Astrocyte (in vitro differentiated cells and primary cell): Measurements from ENCODE around the gene PGGHG. TPM values are rescaled to one million over a fixed set of nuclear protein-coding genes. Genes with fewer than 3 reads are reported as not detected.

Experiments used
- DNase-seq: peaks from one replicate; pipeline ENCODE4 v3.0.0-alpha.2; 2010; ENCODE audit warnings: low read depth
- FAIRE-seq: peaks from 2 replicates; lab custom pipeline; 2011; peaks lifted over from hg19 to GRCh38; lab: Jason Lieb, UNC
- H2AFZ ChIP-seq: 2 replicates; pipeline ENCODE4 v1.6.0; 2012; ENCODE audit warnings: low read depth, low read length, inconsistent platforms
- H3K27ac ChIP-seq: 2 replicates; pipeline ENCODE4 v1.5.1; 2011; ENCODE audit warnings: low read depth, low read length, inconsistent platforms
- H3K27me3 ChIP-seq: 2 replicates; pipeline ENCODE4 v1.6.0; 2011; ENCODE audit warnings: low read length, inconsistent platforms; ENCODE audit not compliant: insufficient read depth
- H3K36me3 ChIP-seq: 2 replicates; pipeline ENCODE4 v1.5.1; 2011; ENCODE audit warnings: low read length, inconsistent platforms; ENCODE audit not compliant: insufficient read depth
- H3K4me1 ChIP-seq: 2 replicates; pipeline ENCODE4 v1.5.1; 2011; ENCODE audit warnings: low read length, inconsistent platforms; ENCODE audit not compliant: insufficient read depth
- H3K4me2 ChIP-seq: 2 replicates; pipeline ENCODE4 v1.6.0; 2012; ENCODE audit warnings: low read length, inconsistent platforms
- H3K4me3 ChIP-seq: 2 replicates; pipeline ENCODE4 v1.5.1; 2011; ENCODE audit warnings: low read depth, mild to moderate bottlenecking, low read length, inconsistent platforms; ENCODE audit not compliant: insufficient read depth
- H3K79me2 ChIP-seq: 2 replicates; pipeline ENCODE4 v1.6.0; 2012; ENCODE audit warnings: mild to moderate bottlenecking, low read length, inconsistent platforms; ENCODE audit not compliant: insufficient read depth
- H3K9ac ChIP-seq: 2 replicates; pipeline ENCODE4 v1.6.0; 2012; ENCODE audit warnings: mild to moderate bottlenecking, low read length, inconsistent platforms
- H3K9me3 ChIP-seq: 2 replicates; pipeline ENCODE4 v1.5.1; 2012; ENCODE audit warnings: low read depth, mild to moderate bottlenecking, low read length, inconsistent platforms; ENCODE audit not compliant: insufficient read depth
- H4K20me1 ChIP-seq: 2 replicates; pipeline ENCODE4 v1.6.0; 2012; ENCODE audit warnings: low read length, inconsistent platforms; ENCODE audit not compliant: insufficient read depth
- H3K27ac Mint-ChIP-seq: one replicate; pipeline ENCODE4 v1.8.0; 2021; ENCODE audit warnings: mild to moderate bottlenecking, mixed read lengths; ENCODE audit not compliant: unreplicated experiment
- H3K27me3 Mint-ChIP-seq: one replicate; pipeline ENCODE4 v1.8.0; 2021; ENCODE audit warnings: low read depth, mixed read lengths; ENCODE audit not compliant: unreplicated experiment
- H3K36me3 Mint-ChIP-seq: one replicate; pipeline ENCODE4 v1.8.0; 2021; ENCODE audit warnings: low read depth, mixed read lengths; ENCODE audit not compliant: unreplicated experiment
- H3K4me1 Mint-ChIP-seq: one replicate; pipeline ENCODE4 v1.8.0; 2021; ENCODE audit warnings: low read depth, mixed read lengths; ENCODE audit not compliant: unreplicated experiment
- H3K4me3 Mint-ChIP-seq: one replicate; pipeline ENCODE4 v1.8.0; 2021; ENCODE audit warnings: mild to moderate bottlenecking, moderate library complexity, mixed read lengths; ENCODE audit not compliant: unreplicated experiment
- H3K9me3 Mint-ChIP-seq: one replicate; pipeline ENCODE4 v1.8.0; 2021; ENCODE audit warnings: mild to moderate bottlenecking, mixed read lengths; ENCODE audit not compliant: unreplicated experiment
- CTCF ChIP-seq: IDR thresholded peaks from 2 replicates; pipeline ENCODE4 v1.5.1; 2011; ENCODE audit warnings: low read depth, mild to moderate bottlenecking, inconsistent platforms, low read length, moderate library complexity; ENCODE audit not compliant: insufficient read depth
- EZH2 ChIP-seq: IDR thresholded peaks from 2 replicates; pipeline ENCODE4 v1.6.1; 2012; ENCODE audit warnings: mild to moderate bottlenecking, low read length, inconsistent platforms; ENCODE audit not compliant: insufficient read depth
- total RNA-seq: library from RNA; stranded (reverse); gene quantifications from 2 replicates; pipeline ENCODE4 v1.2.1, GENCODE V29; 2021

The PGGHG gene
- total RNA-seq, 1 donor from 2014 or later: 25.1 TPM

GRCh38 chr11:253160-253885, 35.6 kb upstream of the PGGHG start:
- H3K36me3 ChIP-seq: peaks cover 42% of the 10 kb centered on the region
- Mint-ChIP-seq H3K36me3 (peaks cover 15% of the 10 kb centered on the region), H3K4me3 (no peak overlapping the region), H3K4me1 (no peaks in the 10 kb centered on the region), H3K27ac (no peak overlapping the region), H3K9me3 (no peaks in the 10 kb centered on the region), H3K27me3 (peaks cover 5% of the 10 kb centered on the region)
- H3K27me3 ChIP-seq: no peaks in the 10 kb centered on the region
- no peaks in the 10 kb centered on the region for H3K79me2 ChIP-seq
- H3K4me1 ChIP-seq: no peaks in the 10 kb centered on the region
- no peak overlapping the region for H3K9ac ChIP-seq
- DNase-seq (no peak), FAIRE-seq (no peak)
- TF ChIP-seq EZH2 (no peak), CTCF (no peak)
- no peaks in the 10 kb centered on the region for H3K9me3 ChIP-seq
- H3K4me3 ChIP-seq: no peak overlapping the region
- no peak overlapping the region for H3K4me2 ChIP-seq
- H3K27ac ChIP-seq: no peak overlapping the region
- no peak overlapping the region for H2AFZ ChIP-seq
- peaks cover 39% of the 10 kb centered on the region for H4K20me1 ChIP-seq

- FAIRE-seq (no peak), DNase-seq (no peak)
- H3K9ac ChIP-seq: no peak overlapping the region
- H3K9me3 Mint-ChIP-seq: no peaks in the 10 kb centered on the region
- no peak overlapping the region for H3K27ac Mint-ChIP-seq
- H3K4me1 Mint-ChIP-seq: no peaks in the 10 kb centered on the region
- no peak overlapping the region for H3K4me3 Mint-ChIP-seq
- H3K79me2 ChIP-seq: no peaks in the 10 kb centered on the region
- H3K27me3 Mint-ChIP-seq: peaks cover 7% of the 10 kb centered on the region
- no peaks in the 10 kb centered on the region for H3K27me3 ChIP-seq
- peaks cover 36% of the 10 kb centered on the region for H4K20me1 ChIP-seq
- peaks cover 38% of the 10 kb centered on the region for H3K36me3 ChIP-seq
- no peak overlapping the region for H3K4me3 ChIP-seq
- H3K4me1 ChIP-seq: no peaks in the 10 kb centered on the region
- no peak overlapping the region for H3K4me2 ChIP-seq
- H3K9me3 ChIP-seq: no peaks in the 10 kb centered on the region
- TF ChIP-seq CTCF: no peak
- TF ChIP-seq EZH2: no peak
- no peak overlapping the region for H2AFZ ChIP-seq
- no peak overlapping the region for H3K27ac ChIP-seq
- peaks cover 15% of the 10 kb centered on the region for H3K36me3 Mint-ChIP-seq
These were observed 35.0 kb upstream of the PGGHG start for GRCh38 chr11:253886-254270.

- no peaks in the 10 kb centered on the region for H3K4me1 Mint-ChIP-seq
- no peaks in the 10 kb centered on the region for H3K27me3 ChIP-seq
- FAIRE-seq (no peak), DNase-seq (no peak)
- H3K27ac Mint-ChIP-seq: no peak overlapping the region
- no peak overlapping the region for H3K4me3 Mint-ChIP-seq
- peaks cover 25% of the 10 kb centered on the region for H4K20me1 ChIP-seq
- no peak overlapping the region for H3K27ac ChIP-seq
- no peak overlapping the region for H2AFZ ChIP-seq
- H3K4me3 ChIP-seq: no peak overlapping the region
- no peaks in the 10 kb centered on the region for H3K9me3 Mint-ChIP-seq
- peaks cover 13% of the 10 kb centered on the region for H3K36me3 Mint-ChIP-seq
- no peaks in the 10 kb centered on the region for H3K9me3 ChIP-seq
- peaks cover 13% of the 10 kb centered on the region for H3K27me3 Mint-ChIP-seq
- no peaks in the 10 kb centered on the region for H3K4me1 ChIP-seq
- H3K79me2 ChIP-seq: no peaks in the 10 kb centered on the region
- no peak for TF ChIP-seq CTCF
- TF ChIP-seq EZH2: no peak
- peaks cover 28% of the 10 kb centered on the region for H3K36me3 ChIP-seq
- H3K9ac ChIP-seq: no peak overlapping the region
- no peak overlapping the region for H3K4me2 ChIP-seq
These were observed 33.8 kb upstream of the PGGHG start for GRCh38 chr11:255176-255575.
